Tongue (tissue), 2 donors: Measurements from ENCODE around the gene CPM. TPM values are rescaled to one million over a fixed set of nuclear protein-coding genes. Genes with fewer than 3 reads are reported as not detected.
"Not testable (repeated sequence)": the region's sequence is repeated elsewhere in the genome, so short reads cannot be mapped to it uniquely, and the experiment has no call there.

Source experiments
- DNase-seq: peaks from one replicate; pipeline ENCODE4 v3.0.0-alpha.2; 2015
- total RNA-seq: library from RNA; depleted of rRNA; stranded (reverse); fragments of >200 nt; gene quantifications from one replicate; pipeline ENCODE4 v1.2.3, GENCODE V29; 2014

CPM gene
- total RNA-seq, 1 donor from 2014 or later, result 26.2 TPM

GRCh38 chr12:68850390-68850789 is 82.6 kb downstream of the CPM start:
- DNase-seq, result no peak

- no peak for DNase-seq
Observed at GRCh38 chr12:68846811-68847210, 86.2 kb downstream of the CPM start.

- no peak for DNase-seq
Observed at GRCh38 chr12:68844788-68845695, 87.9 kb downstream of the CPM start.

- DNase-seq, result no peak
Observed at GRCh38 chr12:68844318-68844745, 88.6 kb downstream of the CPM start.

DNA sequence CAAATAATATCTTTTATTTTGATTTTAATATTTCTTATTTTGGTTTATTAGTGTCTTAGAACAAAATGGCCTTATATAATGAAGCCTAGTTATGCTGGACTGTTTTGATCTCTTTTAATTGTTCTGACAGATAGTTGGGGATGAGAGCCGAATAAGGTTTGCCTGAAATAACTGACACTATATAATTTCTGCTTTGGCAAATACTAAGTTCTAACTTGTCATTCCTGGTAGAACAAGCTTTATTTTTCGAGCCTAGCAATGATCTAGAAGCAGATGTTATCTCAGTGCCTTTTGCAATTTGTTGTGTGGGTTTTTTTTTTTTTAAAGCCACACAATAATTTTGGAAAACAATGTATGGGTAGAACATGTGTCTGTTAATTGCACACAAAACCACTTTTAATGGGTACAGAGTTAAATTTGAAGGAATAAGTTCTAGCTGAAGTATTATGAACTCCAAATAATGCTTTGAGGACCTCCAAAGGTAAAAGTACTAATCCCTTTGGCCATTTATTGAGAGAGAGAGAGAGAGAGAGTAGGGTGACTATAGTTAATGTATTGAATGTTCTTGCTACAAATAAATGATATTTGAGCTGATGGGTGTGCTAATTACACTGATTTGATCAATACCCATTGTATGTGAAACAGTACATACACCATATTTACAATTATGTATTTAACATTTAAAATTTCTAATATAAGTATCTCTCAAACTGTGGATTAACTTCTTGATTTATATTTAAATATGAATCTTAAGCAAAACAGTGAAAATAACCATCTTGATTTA is 90.0 kb downstream of the CPM start:
- no peak for DNase-seq

GRCh38 chr12:68842123-68842522 is 90.8 kb downstream of the CPM start:
- DNase-seq, result no peak

- DNase-seq, result no peak
Observed at GRCh38 chr12:68841717-68842116, 91.3 kb downstream of the CPM start.

DNA sequence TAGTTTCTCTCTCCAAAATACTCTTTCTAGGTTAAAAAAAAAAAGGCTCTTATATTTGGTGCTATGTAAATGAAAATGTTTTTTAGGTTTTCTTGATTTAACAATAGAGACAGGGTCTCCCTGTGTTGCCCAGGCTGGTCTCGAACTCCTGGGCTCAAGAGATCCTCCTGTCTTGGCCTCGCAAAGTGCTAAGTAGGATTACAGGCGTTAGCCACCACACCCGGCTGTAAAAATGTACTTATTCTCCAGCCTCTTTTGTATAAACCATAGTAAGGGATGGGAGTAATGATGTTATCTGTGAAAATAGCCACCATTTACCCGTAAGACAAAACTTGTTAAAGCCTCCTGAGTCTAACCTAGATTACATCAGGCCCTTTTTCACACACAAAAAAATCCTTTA is 91.8 kb downstream of the CPM start:
- not testable (repeated sequence) for DNase-seq

DNA sequence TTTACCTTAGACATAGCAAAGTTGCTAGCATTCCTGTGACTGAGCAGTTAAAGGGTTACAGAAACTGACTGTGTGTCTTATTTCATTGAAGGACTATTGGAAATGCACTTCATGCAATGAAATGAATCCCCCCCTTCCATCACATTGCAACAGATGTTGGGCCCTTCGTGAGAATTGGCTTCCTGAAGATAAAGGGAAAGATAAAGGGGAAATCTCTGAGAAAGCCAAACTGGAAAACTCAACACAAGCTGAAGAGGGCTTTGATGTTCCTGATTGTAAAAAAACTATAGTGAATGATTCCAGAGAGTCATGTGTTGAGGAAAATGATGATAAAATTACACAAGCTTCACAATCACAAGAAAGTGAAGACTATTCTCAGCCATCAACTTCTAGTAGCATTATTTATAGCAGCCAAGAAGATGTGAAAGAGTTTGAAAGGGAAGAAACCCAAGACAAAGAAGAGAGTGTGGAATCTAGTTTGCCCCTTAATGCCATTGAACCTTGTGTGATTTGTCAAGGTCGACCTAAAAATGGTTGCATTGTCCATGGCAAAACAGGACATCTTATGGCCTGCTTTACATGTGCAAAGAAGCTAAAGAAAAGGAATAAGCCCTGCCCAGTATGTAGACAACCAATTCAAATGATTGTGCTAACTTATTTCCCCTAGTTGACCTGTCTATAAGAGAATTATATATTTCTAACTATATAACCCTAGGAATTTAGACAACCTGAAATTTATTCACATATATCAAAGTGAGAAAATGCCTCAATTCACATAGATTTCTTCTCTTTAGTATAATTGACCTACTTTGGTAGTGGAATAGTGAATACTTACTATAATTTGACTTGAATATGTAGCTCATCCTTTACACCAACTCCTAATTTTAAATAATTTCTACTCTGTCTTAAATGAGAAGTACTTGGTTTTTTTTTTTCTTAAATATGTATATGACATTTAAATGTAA is 93.5 kb downstream of the CPM start:
- DNase-seq, result no peak

GRCh38 chr12:68838046-68838886 is 94.7 kb downstream of the CPM start:
- no peak for DNase-seq

DNA sequence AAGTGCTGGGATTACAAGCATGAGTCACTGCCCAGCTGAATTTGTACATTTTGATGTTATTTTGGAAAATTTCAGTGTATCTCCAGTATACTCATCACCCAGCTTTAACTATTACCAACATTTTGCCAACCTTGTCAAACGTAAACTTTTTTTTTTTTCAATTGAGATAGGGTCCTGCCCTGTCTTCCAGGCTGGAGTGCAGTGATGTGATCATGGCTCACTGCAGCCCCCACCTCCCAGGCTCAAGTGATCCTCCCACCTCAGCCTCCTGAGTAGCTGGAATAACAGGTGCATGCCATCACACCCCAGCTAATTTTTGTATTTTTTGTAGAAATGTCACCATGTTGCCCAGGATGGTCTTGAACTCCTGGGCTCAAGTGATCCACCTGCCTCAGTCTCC is 95.8 kb downstream of the CPM start:
- no peak for DNase-seq

GRCh38 chr12:68835333-68835908 is 97.5 kb downstream of the CPM start:
- no peak for DNase-seq

DNA sequence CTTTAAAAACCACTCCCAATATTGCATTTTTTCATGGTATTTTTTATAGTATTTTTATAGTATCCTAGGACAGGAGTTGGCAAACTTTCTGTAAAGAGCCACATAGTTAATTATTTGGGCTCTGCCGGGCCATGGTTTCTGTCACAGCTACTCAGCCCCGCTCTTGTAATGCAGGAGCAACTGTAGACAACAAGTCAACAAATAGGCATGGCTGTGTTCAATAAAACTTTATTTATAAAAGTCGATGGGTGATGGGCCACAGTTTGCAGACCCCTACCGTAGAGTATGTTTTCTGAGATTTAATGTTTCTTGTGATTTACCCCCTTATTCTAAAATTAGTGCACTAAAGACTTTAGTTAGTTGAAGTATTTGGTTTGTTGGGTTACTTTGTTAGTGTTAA is 99.5 kb downstream of the CPM start:
- no peak for DNase-seq

DNA sequence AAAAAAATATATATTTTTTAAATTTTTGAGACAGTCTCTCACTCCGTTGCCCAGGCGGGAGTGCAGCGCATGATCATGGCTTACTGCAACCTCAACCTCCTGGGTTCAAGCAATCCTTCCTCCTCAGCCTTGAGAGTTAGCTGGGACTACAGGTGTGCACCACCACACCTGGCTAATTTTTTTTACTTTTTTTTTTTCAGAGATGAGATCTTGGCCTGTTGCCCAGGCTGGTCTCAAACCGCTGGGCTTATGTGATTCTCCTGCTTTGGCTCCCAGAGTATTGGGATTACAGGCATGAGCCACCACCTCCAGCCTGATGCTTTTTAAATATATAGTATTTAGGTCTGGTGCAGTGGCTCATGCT is 100.5 kb downstream of the CPM start:
- DNase-seq, result no peak

- no peak for DNase-seq
Observed at GRCh38 chr12:68831751-68832503, 101.0 kb downstream of the CPM start.

DNA sequence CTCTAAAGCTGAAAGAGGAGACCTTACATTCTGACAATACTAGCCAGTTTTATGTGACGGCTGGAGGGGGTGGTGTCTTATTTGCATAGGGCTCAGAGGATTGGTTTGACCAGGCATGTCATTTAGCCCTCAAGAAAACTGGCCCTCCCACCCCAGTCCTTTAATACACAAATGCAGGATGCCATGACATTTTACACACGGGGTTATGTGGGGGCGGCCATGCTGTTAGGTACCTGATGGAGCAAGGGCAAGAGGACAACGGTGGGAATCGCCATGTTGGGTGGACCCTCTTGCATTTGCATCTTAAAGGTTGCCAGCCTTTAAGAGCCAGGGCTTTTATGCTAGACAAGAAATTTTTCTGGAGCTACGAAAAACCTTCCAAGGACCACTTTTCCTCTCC is 101.7 kb downstream of the CPM start:
- DNase-seq, result no peak

DNA sequence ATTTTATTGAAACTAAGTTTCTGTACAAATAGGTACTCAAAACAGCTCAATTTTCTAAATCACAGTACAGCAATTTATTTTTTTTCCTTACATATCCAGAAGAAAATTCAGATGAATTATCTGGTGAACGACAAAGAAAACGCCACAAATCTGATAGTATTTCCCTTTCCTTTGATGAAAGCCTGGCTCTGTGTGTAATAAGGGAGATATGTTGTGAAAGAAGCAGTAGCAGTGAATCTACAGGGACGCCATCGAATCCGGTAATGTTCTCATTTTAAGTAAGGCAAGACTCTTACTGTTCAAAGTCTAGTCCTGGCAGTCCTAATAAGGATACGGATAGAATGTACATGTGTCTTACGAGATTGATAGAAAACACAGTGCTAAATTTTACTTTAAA is 104.3 kb downstream of the CPM start:
- no peak for DNase-seq

- no peak for DNase-seq
Observed at GRCh38 chr12:68827895-68828671, 104.9 kb downstream of the CPM start.

GRCh38 chr12:68825569-68826217 is 107.3 kb downstream of the CPM start:
- DNase-seq, result no peak
